ENCODE results near the gene CPO.

GRCh38 chr2:206981086-206981674 is 41.9 kb downstream of the CPO start:
- TF ChIP-seq, protein P1, sequence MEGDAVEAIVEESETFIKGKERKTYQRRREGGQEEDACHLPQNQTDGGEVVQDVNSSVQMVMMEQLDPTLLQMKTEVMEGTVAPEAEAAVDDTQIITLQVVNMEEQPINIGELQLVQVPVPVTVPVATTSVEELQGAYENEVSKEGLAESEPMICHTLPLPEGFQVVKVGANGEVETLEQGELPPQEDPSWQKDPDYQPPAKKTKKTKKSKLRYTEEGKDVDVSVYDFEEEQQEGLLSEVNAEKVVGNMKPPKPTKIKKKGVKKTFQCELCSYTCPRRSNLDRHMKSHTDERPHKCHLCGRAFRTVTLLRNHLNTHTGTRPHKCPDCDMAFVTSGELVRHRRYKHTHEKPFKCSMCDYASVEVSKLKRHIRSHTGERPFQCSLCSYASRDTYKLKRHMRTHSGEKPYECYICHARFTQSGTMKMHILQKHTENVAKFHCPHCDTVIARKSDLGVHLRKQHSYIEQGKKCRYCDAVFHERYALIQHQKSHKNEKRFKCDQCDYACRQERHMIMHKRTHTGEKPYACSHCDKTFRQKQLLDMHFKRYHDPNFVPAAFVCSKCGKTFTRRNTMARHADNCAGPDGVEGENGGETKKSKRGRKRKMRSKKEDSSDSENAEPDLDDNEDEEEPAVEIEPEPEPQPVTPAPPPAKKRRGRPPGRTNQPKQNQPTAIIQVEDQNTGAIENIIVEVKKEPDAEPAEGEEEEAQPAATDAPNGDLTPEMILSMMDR (conservative IDR thresholded peaks at IDR 0.05; ENCODE audit: low read length), result no peak
- TF ChIP-seq EZH2phosphoT487 (IDR thresholded peaks at IDR 0.05; ENCODE audit: borderline replicate concordance), result no peak

Measured in Loucy (cell line).